Skin epidermis (tissue), 12 donors: ENCODE results near the gene PPL.

ENCODE experiments used
- H3K27ac ChIP-seq, 21 experiments: fragments of 200-600 bp; sonication (generic) in 11 of 21; one replicate each; pipeline ENCODE4 v1.5.0; 2020; ENCODE audit warnings: mild to moderate bottlenecking in 3 of 21, inconsistent platforms in 2 of 21, moderate library complexity in 2 of 21
- H3K4me3 ChIP-seq, 7 experiments: fragments of 200-600 bp; sonication (generic) in 2 of 7; one replicate each; pipeline ENCODE4 v1.5.0; 2020; ENCODE audit warnings: inconsistent platforms in 2 of 7, mild to moderate bottlenecking in 2 of 7, moderate library complexity in 1 of 7

Gene PPL

DNA sequence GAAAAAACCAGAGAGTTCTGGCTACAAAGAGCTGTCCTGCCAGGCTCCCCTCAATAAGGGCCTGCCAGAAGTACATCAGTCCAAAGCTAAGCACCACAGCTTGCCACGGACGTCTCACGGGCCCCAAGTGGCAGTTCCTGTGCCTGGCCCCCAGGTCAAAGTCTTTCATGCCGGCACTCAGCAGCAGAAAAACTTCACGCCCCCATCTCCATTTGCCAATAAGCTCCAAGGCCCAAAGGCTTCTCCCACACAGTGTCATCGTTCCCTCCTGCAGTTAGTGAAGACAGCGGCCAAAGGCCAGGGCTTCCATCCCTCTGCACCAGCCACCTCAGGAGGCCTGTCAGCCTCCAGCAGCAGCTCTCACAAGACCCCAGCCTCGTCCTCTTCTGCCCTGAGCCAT lies 62.3 kb downstream of the PPL start:
- Histone ChIP-seq H3K4me3 (no peak overlapping the region), H3K27ac (no peak overlapping the region)

DNA sequence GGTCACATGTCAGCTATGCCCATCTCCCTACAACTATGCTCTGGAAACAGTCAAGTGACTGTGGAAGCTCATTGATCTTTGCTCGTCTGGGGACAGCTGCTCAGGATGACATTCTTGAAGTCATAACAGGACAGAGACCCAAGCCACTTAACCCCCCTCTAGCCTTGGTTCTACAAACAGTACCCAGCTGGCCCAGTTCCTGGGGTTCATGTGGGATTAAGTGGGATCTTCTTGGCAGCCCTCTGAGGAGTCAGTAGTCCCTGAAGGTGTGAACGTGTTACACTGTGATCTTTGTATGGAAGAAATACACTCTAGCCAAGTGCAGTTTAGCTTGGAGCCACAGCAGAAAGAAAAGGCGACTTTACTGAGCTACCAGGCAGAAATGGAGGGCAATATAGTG lies 63.9 kb downstream of the PPL start:
- Histone ChIP-seq H3K4me3 (no peak overlapping the region), H3K27ac (no peak overlapping the region)

DNA sequence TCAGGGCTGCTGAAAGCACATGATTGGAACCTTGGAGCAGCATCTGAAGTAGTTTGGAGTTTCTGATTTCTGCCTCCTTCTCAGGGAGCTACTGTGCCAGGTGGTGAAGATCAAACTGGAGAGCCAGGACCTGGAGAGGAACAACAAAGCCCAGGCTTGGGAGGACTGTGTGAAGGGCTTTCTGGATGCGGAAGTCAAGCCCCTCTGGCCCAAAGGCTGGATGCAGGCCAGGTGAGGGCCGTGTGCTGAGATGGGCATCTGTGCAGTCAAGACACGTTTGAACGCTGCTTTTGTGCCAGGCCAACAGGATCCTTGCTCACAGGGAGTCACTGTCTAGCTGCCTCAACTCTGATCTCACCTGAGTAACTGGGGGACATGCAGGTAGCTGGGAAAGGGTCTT lies 65.9 kb downstream of the PPL start:
- Histone ChIP-seq H3K27ac (no peak overlapping the region), H3K4me3 (no peak overlapping the region)

DNA sequence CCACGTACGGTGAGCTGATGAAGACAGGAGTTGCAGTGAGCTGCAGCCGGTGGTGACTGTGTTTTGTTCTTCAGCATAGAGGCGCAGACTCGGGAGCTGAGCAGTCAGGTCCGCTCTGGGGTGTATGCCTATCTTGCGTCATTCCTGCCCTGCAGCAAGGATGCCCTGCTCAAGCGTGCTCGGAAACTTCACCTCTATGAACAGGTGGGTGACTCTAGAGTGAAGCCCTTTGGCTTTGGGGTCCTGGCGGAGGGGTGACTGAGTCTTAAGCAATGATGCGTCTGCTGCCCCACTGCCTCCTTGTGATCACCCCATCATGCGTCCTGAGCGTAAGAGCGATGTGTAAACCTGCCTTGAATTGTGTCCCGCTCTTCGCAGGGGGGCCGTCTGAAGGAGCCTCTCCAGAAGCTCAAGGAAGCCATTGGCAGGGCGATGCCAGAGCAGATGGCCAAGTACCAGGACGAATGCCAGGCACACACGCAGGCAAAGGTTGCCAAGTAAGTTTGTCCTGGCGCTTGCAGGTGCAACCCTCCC lies 66.7 kb downstream of the PPL start:
- Histone ChIP-seq H3K27ac (no peak overlapping the region), H3K4me3 (no peak overlapping the region)

DNA sequence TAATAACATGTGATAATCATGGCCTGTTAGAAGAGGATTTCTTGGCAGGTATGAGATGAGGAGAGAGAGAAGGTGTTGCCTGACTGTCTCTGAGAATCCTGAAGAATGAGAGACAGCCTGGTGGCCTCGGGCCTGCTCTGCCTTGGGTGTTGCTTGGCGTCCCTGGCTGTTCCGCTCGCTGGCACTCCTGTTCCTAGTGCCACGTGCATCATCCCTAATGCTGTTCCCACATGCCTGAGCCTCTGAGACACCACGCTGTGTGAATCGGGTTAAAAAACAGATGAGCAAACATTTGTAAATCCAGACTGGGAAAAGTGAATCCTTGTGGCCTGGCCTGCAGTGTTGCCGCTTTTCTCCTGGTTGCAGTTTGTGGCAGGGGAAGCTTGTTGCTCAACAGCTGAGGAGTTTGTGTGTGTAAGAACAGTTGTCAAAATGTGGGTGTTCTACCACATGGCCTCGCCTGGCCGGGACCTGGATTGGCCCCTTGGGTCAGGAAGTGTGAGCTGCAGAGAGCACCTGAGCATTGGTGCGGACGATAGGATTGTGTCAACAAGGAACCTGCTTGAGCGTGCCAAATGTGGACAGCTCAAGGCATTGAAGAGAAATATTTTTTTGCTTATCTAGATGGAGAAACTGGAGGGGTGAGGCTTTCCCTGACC lies 67.7 kb downstream of the PPL start:
- Histone ChIP-seq H3K27ac (peak overlapping the region in 1 of 21 experiments; percentile 8), H3K4me3 (no peak overlapping the region)

DNA sequence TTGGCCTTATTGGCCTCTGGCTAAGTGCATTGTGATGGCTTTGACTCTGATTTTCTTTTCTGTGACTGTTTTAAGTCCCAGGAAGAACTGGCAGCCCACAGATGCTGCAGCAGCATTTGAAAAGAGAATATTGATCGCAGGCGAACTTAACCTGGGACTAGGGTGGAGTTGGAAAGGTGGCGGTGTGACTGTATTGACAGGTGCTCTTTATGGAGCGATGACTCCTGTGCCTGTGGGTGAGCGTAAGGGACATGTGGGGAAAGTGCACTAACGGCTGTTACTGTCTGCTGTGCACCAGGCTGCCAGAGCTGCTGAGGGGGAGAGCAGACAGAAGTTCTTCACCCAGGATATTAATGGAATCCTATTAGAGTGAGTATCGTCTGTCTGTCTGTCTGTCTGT lies 68.4 kb downstream of the PPL start:
- H3K27ac ChIP-seq = peak overlapping the region in 1 of 21 experiments; percentile 8
- no peak overlapping the region for H3K4me3 ChIP-seq

DNA sequence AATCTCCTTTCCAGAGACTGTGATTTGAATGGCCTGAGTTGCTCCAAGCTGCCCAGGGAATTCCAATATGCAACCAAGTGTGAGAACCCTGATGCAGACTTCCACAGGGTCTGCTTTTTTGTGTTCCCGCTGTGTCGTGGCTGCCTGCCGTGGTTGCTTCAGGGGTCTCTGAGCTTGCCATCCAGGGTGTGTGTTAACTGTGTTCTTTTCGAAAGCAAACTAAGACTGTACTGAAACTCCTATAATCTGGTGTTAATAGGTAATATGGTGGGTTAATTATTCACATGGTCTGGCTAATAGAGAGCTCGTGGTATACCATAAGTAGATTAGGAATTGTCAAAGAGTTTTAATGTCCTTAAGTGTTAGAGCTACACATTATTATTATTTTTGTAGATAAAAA lies 68.9 kb downstream of the PPL start:
- H3K4me3 ChIP-seq = no peak overlapping the region
- H3K27ac ChIP-seq = no peak overlapping the region

DNA sequence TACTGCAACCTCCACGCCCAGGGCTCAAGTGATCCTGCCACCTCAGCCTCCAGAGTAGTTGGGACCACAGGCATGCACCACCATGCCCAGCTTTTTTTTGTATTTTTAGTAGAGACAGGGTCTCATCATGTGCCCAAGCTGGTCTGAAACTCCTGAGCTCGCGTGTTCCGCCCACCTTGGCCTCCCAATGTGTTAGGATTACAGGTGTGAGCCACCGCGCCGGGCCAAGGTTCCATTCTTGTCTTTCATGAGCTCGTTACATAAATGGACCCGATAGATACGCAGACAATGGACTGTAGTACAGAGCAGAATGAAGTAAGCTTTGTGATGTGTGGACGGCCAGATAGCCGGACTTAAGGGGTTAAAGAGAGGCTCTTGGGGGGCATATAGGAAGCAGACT lies 70.4 kb downstream of the PPL start:
- Histone ChIP-seq H3K4me3 (no peak overlapping the region), H3K27ac (no peak overlapping the region)

DNA sequence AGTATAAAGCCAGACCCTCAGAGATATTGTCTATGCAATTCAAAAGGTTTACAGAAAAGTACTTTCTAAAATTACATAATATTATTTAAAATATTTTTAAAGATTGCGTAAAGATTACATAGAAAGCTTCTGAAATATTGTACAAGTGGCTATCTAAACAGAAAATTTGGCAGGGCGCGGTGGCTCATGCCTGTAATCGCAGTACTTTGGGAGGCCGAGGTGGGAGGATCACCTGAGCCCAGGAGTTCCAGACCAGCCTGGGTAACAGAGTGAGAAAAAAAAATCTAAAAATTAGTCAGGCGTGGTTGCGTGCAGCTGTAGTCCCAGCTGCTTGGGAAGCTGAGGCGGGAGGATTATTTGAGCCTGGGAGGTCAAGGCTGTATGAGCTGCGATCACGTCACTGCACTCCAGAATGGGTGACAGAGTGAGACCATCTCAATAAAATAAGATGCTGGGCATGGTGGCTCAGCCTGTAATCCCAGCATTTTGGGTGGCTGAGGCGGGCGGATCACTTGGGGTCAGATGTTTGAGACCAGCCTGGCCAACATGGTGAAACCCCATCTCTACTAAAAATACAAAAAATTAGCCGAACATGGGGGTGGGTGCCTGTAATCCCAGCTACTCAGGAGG lies 71.6 kb downstream of the PPL start:
- Histone ChIP-seq H3K27ac (no peak overlapping the region), H3K4me3 (no peak overlapping the region)

DNA sequence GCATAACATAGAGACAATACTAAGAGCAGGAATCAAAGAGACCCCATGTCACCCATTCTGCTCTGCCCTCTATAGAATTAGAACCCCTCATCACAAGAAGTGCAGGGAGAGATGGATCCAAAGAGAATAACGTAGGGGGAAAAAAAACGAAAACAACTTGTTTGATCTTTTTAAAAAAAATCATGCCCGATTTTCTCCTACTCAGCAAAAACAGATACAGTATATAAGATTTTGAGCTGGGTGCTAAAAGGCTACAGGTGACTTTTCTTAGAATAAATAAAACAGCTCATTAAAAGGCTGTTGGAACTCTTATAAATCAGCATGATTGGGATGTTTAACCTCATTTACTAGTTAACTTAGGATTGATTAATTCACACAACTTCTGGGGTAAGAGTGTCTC lies 72.2 kb downstream of the PPL start:
- Histone ChIP-seq H3K4me3 (no peak overlapping the region), H3K27ac (no peak overlapping the region)

DNA sequence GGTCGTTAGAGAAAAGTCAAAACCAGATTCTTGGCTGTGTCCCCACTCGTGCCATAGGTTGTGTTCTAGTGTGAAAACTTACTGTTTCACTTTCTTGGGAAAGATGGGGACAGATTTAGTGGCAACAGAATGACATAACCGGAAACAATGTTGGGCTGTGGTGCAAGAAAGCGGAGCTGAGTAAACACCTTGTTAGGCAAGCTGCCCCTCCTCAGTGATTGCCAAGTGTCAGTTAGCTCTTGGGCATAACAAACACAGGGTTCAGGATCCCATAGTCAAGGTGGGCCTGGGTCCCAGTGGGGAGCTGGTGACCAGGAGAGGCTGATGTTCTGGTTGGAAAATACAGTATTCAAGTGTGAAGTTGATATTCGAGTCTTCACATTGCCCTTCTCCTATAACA lies 74.3 kb downstream of the PPL start:
- Histone ChIP-seq H3K27ac (no peak overlapping the region), H3K4me3 (no peak overlapping the region)

DNA sequence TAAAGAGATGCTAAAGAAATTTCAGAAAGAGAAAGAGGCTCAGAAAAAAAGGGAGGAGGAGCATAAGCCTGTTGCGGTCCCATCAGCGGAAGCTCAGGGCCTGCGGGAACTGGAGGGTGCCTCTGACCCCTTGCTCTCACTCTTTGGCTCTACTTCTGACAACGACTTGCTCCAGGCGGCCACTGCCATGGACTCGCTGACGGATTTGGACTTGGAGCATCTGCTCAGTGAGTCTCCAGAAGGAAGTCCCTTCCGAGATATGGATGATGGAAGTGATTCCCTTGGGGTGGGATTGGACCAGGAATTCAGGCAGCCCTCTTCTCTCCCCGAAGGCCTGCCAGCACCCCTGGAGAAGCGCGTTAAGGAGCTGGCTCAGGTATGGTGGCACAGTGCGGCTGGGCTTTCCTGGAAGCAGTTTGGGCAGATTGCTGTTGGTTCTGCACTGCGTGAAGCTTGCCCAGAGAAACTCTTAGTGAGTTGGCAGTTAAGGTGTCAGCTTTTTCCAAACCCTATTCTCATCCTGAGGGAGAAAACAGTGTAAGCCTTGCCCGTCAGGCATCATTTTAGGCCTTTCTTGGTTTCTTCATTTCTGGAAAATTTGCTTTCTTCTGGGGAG lies 76.1 kb downstream of the PPL start:
- Histone ChIP-seq H3K4me3 (no peak overlapping the region), H3K27ac (peak overlapping the region in 4 of 21 experiments; percentile 10 to 39 (median 26))

DNA sequence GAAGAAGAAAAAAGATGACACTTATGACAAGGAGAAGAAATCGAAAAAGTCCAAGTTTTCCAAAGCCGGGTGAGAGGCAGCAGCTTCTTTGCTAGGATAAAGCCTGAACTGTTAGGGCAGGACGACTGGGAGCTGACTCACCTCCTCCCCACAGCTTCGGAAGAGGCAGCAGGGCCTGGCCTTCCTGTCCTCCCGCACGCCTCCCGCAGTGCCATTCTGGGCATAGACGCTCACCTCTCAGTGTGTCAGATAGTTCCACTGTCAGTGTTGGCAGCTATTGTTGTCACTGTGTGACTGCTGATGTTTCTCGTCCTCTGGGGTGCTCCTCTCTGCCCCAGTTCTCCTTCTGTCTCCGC lies 77.1 kb downstream of the PPL start:
- Histone ChIP-seq H3K27ac (peak overlapping the region in 4 of 21 experiments; percentile 19 to 39 (median 28)), H3K4me3 (no peak overlapping the region)

DNA sequence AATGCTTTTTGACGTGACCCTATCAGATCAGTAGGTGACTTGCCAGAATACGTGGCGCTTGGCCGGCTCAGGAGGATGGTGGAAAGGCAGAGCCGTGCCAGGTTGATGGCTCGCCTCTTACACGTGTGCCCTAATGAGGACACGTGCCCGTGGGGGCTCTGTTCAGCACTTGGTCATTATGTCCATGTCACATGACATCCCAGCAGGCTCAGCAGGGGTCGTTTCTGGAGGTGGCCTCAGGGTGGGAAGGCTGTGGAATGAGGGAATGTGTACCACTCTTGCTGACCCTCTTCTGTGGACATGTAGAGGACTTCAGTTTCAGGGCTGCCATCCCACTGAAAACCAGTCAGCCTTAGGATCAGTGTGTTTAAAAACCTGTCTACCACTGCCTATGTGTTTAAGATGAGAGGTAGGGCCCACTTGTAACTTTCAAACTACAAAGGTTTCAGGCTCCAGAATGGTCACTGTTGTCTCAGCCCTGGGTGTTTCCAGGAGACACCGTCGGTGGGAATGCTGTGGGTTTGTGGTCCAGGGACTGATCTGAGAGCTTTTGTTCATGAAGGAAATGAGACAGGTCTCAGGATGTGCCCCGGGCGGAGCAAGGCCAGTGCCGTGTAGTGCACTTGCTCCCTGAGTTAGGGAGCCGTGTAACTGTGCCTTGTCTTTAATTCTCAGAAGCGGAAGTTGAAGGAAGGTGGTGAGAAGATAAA lies 77.6 kb downstream of the PPL start:
- Histone ChIP-seq H3K27ac (peak overlapping the region in 5 of 21 experiments; percentile 19 to 50 (median 25)), H3K4me3 (no peak overlapping the region)

DNA sequence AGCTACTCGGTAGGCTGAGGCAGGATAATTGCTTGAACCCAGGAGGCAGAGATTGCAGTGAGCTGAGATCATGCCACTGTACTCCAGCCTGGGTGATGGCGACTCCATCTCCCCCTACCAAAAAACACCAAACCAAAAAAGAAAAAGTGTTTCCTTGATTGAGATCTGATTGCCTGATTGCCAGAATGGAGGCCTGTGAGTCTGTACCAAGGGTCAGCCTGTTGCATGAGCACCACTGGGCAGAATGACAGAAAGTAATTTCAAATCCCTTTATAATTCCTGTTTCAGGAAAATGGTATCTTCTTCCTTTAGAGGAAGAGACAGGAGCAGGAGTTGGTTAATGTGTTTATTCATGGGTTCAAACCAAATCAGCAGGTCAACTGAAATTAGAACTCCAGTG lies 81.1 kb downstream of the PPL start:
- H3K27ac ChIP-seq = no peak overlapping the region
- no peak overlapping the region for H3K4me3 ChIP-seq

DNA sequence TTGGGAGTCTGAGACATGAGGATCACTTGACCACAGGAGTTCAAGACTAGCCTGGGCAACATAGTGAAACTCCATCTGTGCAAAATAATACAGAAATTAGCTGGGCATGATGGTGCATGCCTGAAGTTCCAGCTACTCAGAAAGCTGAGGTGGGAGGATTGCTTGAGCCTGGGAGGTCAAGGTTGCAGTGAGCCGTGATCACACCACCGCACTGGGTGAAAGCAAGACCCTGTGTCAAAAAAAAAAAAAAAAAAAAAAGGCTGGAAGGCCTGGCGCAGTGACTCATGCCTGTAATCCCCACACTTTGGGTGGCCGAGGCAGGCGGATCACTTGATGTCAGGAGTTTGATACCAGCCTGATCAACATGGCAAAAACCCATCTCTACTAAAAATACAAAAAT lies 81.6 kb downstream of the PPL start:
- H3K27ac ChIP-seq = no peak overlapping the region
- H3K4me3 ChIP-seq = no peak overlapping the region

DNA sequence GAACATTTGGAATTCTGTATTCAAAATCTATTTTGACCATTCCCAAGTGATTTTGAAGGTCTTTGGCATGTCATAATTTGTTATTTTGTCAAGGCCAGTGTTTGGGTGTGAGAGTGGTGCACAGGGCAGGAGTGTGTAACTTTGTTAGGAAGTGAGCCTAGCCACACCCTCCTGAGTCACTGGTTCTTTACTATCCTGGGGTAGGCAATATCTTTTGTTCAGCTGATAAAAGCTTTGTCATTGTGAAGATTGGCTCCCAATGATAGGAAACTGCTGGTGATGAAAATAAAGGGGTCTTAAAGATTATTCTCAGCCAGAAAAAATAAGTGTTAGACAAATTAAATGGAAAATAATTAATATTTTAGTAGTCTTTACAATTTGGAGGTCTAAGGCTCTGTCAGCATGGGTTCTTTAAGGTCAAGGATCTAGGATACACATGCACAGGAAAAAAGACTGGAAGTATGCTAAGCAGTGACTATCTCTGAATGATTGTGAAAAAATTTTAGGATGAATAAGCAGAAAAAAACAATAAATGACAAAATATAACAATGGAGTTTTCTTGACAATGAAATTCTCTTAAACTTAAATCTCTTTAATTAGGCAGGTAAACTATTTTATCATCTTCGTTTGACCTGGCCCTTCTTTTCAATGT lies 84.6 kb downstream of the PPL start:
- H3K27ac ChIP-seq = peak overlapping the region in 6 of 21 experiments; percentile 4 to 45 (median 31)
- H3K4me3 ChIP-seq = no peak overlapping the region

DNA sequence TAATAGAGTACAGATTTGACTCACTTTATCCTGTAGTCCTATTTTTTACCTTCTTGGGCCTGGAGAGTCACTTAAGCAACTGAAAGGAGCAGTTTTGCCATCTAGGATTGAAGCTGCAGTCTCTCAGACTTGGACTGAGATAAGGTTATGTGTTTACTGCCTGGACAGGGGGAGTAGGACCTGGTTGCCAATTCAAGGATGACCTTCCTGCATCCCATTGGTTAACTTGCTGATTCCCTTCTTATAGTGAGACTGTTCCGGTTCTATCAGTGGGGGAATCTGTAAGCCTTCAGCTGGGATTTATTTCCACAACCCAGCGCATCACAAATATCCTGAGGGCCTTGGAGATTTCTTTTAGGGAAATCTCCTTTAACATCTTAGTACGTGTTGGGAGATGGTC lies 86.7 kb downstream of the PPL start:
- no peak overlapping the region for H3K4me3 ChIP-seq
- H3K27ac ChIP-seq = no peak overlapping the region

DNA sequence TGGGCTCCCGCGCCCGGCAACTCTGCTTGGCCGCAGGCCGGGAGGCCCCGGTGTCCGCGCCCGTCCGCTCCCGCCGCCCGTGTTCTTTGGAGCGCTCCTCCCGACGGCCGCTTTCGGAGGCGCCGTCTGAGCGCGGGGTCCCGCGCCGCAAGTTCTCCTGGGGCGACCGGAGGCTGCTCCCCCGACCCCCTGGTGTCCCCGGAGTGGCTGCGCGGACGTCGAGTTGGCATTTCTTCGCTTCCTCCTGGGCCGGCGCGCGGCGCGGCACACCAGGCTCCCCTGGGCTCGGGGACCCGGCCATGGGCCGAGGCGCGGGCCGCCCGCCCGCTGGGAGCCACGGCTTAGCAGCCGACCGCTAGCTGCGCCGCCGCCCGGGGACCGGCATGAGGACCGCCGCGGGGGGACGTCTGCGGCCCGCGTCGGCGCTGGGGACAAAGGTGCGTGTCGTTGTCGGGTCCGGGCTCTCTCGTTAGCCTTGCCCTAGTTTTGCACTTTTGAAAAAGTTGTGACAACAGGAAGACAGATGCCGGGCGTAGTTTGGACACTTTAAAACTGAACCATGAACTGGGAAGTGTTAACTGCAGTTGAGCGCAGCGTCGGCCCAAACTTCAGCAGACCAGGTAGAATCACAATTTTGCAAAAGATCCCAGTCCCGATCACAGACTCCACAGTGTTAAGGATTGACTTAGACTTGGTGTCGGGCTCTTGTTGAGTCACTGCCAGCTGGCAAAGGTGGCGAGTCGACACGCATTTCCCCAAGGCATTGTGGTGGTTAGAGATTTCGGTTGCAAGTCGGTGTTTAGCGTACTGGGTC lies 89.0 kb downstream of the PPL start:
- peak overlapping the region; percentile 87 to 99 (median 97) for H3K27ac ChIP-seq
- H3K4me3 ChIP-seq = peak overlapping the region; percentile 86 to 100 (median 97)
